HepG2 (cell line): ENCODE results near the gene PLPPR2. TPM values are rescaled to one million over a fixed set of nuclear protein-coding genes. Genes with fewer than 3 reads are reported as not detected.

Source experiments
- ELF4 ChIP-seq: sonication (generic); formaldehyde crosslinking; IDR thresholded peaks from 2 replicates; pipeline ENCODE4 v1.5.0; 2020; ENCODE audit warnings: missing genetic modification reagents, mild to moderate bottlenecking, moderate library complexity, borderline replicate concordance
- HES4 ChIP-seq: sonication (generic); formaldehyde crosslinking; IDR thresholded peaks from 2 replicates; pipeline ENCODE4 v1.9.0; 2021; ENCODE audit warnings: mild to moderate bottlenecking, missing genetic modification reagents, borderline replicate concordance
- HHEX ChIP-seq: IDR thresholded peaks from 2 replicates; pipeline ENCODE4 v1.6.1; 2016; ENCODE audit warnings: control low read depth
- HIC2 ChIP-seq: sonication (generic); formaldehyde crosslinking; IDR thresholded peaks from 2 replicates; pipeline ENCODE4 v1.9.0; 2022; ENCODE audit warnings: low read depth, missing genetic modification reagents
- IKZF5 ChIP-seq: IDR thresholded peaks from 2 replicates; pipeline ENCODE4 v1.6.1; 2018; ENCODE audit warnings: missing genetic modification reagents, mild to moderate bottlenecking, missing compliant biosample characterization
- KDM2A ChIP-seq: sonication (generic); formaldehyde crosslinking; IDR thresholded peaks from 2 replicates; pipeline ENCODE4 v1.4.0; 2020; ENCODE audit warnings: low read depth, missing genetic modification reagents, borderline replicate concordance
- KDM3A ChIP-seq: IDR thresholded peaks from 2 replicates; pipeline ENCODE4 v1.6.1; 2018; ENCODE audit warnings: low read depth, missing compliant biosample characterization
- MAZ ChIP-seq, 2 experiments: sonication (generic) in 1 of 2; formaldehyde crosslinking in 1 of 2; IDR thresholded peaks; 2 replicates each; pipeline versions ENCODE4 v1.5.0 to v1.6.1; 2012 to 2020; ENCODE audit warnings: low read depth in 2 of 2, mild to moderate bottlenecking in 2 of 2, borderline replicate concordance in 1 of 2, improper control_type of control experiment in 1 of 2, low read length in 1 of 2, missing genetic modification reagents in 1 of 2, moderate library complexity in 1 of 2
- SAFB2 ChIP-seq: sonication (generic); formaldehyde crosslinking; IDR thresholded peaks from 2 replicates; pipeline ENCODE4 v1.5.1; 2020; ENCODE audit warnings: missing genetic modification reagents, low read depth, mild to moderate bottlenecking, borderline replicate concordance
- ZBTB40 ChIP-seq, 2 experiments: fragments of 450-650 bp in 1 of 2; sonication (generic) in 1 of 2; formaldehyde crosslinking in 1 of 2; IDR thresholded peaks; 2 replicates each; pipeline versions ENCODE4 v1.6.1 to v1.8.0; 2016 to 2022; ENCODE audit warnings: antibody characterized with exemption in 1 of 2, mild to moderate bottlenecking in 1 of 2, missing genetic modification reagents in 1 of 2
- ZNF224 ChIP-seq: sonication (generic); formaldehyde crosslinking; IDR thresholded peaks from 2 replicates; pipeline ENCODE4 v1.5.0; 2020; ENCODE audit warnings: mild to moderate bottlenecking, missing genetic modification reagents
- ZNF232 ChIP-seq: sonication (generic); formaldehyde crosslinking; IDR thresholded peaks from 2 replicates; pipeline ENCODE4 v1.4.0; 2020; ENCODE audit warnings: missing genetic modification reagents, borderline replicate concordance
- ZNF34 ChIP-seq: sonication (generic); formaldehyde crosslinking; IDR thresholded peaks from 2 replicates; pipeline ENCODE4 v1.4.0; 2020; ENCODE audit warnings: mild to moderate bottlenecking, missing genetic modification reagents, borderline replicate concordance
- ZNF563 ChIP-seq: sonication (generic); formaldehyde crosslinking; IDR thresholded peaks from 2 replicates; pipeline ENCODE4 v1.8.0; 2022; ENCODE audit warnings: mild to moderate bottlenecking, moderate library complexity, missing genetic modification reagents
- ZNF737 ChIP-seq: sonication (generic); formaldehyde crosslinking; IDR thresholded peaks from 2 replicates; pipeline ENCODE4 v1.5.0; 2020; ENCODE audit warnings: missing genetic modification reagents, mild to moderate bottlenecking, borderline replicate concordance
- polyA plus RNA-seq, 8 experiments: library from polyadenylated mRNA; depleted of rRNA in 3 of 8; stranded (reverse) in 7 of 8; unstranded in 1 of 8; fragments of >200 nt; fragmentation: Illumina TruSeq in 4 of 8; extraction: Trizol in 4 of 8; gene quantifications; 2 replicates each; pipeline versions ENCODE4 v1.2.1 to v1.2.3, GENCODE V29; 2011 to 2016; ENCODE audit warnings: low read depth in 4 of 8, missing spikeins in 1 of 8, mixed read lengths in 1 of 8; ENCODE audit not compliant: insufficient read depth in 1 of 8
- total RNA-seq, 5 experiments: library from RNA; depleted of rRNA; stranded (reverse); fragments of >200 nt; fragmentation: Illumina TruSeq; extraction: Trizol; gene quantifications; 2 replicates each; pipeline ENCODE4 v1.2.3, GENCODE V29; 2016; ENCODE audit warnings: low read depth in 1 of 5

PLPPR2 gene
- total and polyA plus RNA-seq, 2 of the 13 experiments (the other 11 are each of a cell fraction or from before 2014, with no cell fraction given): 1.5 to 2.1 TPM

GRCh38 chr19:11382898-11383705 is 27.9 kb downstream of the PLPPR2 start (continued):
- no peak for TF ChIP-seq HIC2
- no peak for TF ChIP-seq ZBTB40 (IDR thresholded peaks at IDR 0.05)
- TF ChIP-seq ZBTB40 (CRISPR knock-in tag; IDR thresholded peaks at IDR 0.05): no peak; the same call in 1 of the 2 replicates
- TF ChIP-seq HES4 (CRISPR knock-in tag): peak; percentile 33; the same call in 1 of the 2 replicates
- TF ChIP-seq KDM3A (CRISPR knock-in tag): 0 out of 2 replicates have a peak, but pooled peaks have one; percentile 31
- TF ChIP-seq ZNF34 (CRISPR knock-in tag): no peak
- TF ChIP-seq KDM2A (CRISPR knock-in tag): peak; percentile 80; the same call in 1 of the 2 replicates
- 0 out of 2 replicates have a peak, but pooled peaks have one; percentile 42 for TF ChIP-seq ZNF224 (CRISPR knock-in tag)
- no peak for TF ChIP-seq SAFB2 (CRISPR knock-in tag)
- no peak for TF ChIP-seq HHEX
- no peak for TF ChIP-seq ZNF232 (CRISPR knock-in tag)
- TF ChIP-seq MAZ (IDR thresholded peaks at IDR 0.05; ENCODE audit: borderline replicate concordance, low read depth, low read length): no peak
- no peak; the same call in none of the 2 replicates for TF ChIP-seq MAZ (CRISPR knock-in tag; IDR thresholded peaks at IDR 0.05; ENCODE audit: low read depth)
- TF ChIP-seq IKZF5 (CRISPR knock-in tag): no peak; the same call in 1 of the 2 replicates
- no peak for TF ChIP-seq ZNF737
- no peak; the same call in 1 of the 2 replicates for TF ChIP-seq ZNF563 (CRISPR knock-in tag)
- no peak for TF ChIP-seq ELF4
